KBM-7 (cell line): ENCODE data around the gene THADA.
A peak's percentile ranks its signal among the peaks of the same experiment; 100 is the strongest.
"Not testable (repeated sequence)": the region's sequence is repeated elsewhere in the genome, so short reads cannot be mapped to it uniquely, and the experiment has no call there.

Experiments
- DNase-seq: peaks from one replicate; pipeline ENCODE4 v3.0.0-alpha.2; 2015
- in situ Hi-C: fragments of 300-500 bp; cut with MboI; formaldehyde crosslinking; loops from 2 replicates; pipeline ENCODE4 v1.14.3; 2020; ENCODE audit warnings: low sequenced_read_pairs, low pct_unique_long_range_greater_than_20kb, mixed read lengths

The THADA gene

DNA sequence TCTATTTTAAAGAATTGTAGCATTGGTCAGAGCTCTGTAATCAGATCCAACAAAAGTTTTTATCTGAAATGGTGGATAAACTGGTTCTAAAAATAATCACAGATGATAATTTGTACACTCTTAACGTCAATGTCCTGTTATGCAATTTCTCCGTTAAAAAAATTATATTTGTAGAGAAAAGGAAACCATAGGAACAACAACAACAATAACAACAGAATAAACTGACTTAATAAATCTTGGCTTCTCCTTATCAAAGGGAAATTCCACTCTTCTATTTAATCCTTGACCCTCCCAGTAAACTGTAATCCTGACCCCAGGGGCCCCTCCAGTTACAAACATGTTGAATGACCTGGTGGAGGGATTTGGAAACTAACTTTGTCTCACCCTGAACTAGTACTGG lies 290.8 kb downstream of the THADA start:
- DNase-seq: no peak
- in situ Hi-C loops: no loop called here

DNA sequence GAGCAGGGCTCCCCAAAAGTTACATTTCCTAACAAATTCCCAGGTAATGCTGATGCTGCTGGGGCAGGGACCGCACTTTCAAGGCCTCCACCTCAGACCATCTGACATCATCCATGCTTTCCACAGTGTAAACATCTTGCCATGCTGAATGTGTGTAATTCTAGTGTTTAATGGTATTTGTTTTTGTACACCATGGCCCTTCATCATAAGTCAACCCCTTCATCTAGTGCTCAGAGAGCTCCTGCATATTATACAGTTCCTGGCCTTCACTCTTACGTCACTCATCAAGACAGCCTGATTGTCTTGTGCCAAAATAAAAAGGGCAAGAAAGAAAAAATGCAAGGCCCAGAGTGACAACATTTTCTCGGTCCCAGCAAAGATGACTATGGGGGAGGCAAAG lies 291.9 kb downstream of the THADA start:
- no peak for DNase-seq
- in situ Hi-C loops: no loop called here

DNA sequence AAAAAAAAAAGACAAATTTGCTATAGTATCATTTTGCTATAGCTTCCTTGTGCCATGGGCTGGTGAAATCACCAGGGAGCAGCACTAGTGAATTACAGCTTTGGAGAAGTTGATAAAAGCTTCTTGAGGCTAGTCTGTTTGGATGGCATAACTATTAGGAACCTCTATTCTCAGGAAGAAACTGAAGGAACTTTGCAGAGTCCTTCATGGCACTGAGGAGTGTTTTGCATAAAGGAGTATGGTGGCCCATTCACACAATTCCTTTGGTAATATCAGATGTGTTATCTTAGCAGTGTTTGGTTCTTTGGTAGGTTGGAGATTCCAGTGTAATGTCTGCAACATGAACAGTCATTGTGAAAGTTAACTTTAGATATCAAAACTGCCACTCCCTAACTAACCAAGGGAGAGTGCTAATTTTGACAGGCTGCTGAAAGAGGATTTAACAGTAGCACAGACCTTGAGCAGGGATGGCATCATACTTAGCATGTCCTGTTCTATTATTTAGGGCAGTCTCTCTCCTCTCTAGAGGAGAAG lies 292.8 kb downstream of the THADA start:
- no peak for DNase-seq
- in situ Hi-C loops: no loop called here

DNA sequence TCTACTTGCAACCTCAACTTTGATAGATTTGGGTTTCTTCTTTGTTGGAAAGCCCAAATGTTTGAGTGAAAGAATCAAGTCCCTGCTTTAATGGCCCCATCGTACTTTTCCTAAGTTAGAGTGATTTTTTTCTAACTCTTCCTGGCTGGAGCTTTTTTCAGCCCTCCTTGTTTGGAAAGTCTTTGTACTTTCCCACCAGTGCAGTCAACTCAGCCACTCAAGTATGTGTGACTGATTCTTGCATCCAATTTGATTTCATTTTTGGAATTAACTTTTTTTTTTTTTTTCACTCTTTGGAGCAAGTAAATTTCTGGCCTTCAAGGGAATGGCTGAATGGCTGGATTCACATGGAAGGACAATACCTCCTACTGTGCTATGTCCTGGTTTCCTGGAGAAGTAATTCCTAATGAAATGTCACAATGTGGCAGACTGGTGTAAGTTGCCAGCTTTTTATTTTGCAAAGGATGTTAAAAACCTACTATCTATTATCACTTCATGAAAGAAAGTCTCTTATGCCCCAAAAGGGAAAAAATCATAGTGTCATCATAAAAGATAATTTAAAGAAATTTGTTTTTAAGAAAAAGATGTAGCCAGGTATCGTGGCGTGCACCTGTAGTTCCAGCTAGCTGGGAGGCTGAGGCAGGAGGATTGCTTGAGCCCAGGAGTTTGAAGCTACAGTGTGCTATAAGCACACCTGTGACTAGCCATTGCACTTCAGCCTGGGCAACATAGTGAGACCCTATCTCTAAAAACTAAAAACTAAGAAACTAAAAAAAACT lies 293.5 kb downstream of the THADA start:
- DNase-seq: no peak
- in situ Hi-C loops: no loop called here

DNA sequence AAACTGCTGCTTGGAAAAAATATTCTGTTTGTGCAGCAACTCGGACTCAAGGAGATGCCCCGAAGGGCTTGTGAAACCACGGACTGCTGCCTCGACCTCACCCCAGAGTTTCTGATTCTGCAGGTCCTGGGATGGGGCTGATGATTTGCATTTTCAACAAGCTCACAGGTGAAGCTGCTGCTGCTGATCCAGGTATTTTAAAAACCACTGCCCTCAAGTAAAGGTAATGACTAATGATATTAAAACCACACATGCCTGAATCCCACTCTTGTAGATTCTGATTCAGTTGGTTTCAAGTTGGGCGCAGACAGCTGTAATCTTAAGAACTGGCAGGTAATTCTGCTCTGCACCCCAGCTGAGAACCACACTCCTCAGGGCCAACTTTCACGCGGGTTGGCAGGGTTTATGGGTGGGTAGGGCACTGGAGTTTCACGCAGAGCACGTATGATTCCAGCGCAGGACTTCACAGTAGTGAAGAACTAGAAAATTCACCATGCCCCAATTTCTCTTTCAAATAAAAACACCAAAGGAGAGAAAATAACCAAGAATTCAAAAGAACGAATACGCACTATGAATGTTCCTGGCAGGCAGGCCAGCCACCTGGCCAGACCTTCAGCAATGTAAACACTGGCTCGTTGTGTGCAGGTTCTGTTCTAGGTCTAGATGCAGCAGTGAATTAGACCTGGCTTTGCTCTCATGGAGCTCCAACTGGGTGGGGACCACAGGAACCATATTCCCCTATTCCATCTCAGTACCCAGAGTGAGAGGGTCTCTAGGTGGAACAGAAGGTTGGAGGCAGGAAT lies 294.9 kb downstream of the THADA start:
- DNase-seq: no peak
- in situ Hi-C loops: no loop called here

DNA sequence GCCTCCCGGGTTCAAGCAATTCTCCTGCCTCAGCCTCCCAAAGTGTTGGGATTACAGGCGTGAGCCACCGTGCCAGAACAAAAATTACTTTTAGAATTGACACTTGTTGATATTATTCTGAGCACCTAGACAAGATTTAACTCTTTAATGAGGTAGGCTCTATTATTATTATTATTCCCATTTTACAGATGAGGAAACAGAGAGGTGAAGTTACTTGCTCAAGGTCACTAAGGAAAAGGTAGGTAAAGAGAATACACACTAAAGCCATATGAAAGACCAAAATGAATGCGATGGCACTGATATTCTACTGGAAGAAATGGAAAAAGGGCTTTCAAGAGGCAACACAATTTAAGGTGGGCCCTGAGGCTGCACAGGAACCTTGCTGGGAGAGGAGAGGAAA lies 295.6 kb downstream of the THADA start:
- DNase-seq: no peak
- in situ Hi-C loops: no loop called here

DNA sequence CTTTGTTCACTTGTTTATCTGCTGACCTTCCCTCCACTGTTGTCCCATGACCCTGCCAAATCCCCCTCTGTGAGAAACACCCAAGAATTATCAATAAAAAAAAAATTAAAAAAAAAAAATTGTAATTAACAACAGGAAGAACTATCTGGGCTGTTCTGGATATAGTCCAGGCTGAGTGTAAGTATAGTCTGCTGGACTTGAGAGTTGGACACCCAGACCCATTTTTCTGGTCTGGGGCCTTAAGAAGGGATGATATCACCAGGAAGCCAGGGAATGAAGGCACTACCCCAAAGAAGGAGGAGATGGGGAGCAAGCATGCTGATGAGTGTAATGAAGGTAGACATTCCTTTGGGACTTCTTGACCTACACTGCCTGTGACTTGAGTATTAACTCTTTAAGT lies 297.3 kb downstream of the THADA start:
- no peak for DNase-seq
- in situ Hi-C loops: no loop called here

DNA sequence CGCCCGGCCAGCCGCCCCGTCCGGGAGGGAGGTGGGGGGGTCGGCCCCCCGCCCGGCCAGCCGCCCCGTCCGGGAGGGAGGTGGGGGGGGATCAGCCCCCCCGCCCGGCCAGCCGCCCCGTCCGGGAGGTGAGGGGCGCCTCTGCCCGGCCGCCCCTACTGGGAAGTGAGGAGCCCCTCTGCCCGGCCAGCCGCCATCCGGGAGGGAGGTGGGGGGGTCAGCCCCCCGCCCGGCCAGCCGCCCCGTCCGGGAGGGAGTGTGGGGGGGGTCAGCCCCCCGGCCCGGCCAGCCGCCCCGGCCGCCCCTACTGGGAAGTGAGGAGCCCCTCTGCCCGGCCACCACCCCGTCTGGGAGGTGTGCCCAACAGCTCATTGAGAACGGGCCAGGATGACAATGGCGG lies 298.1 kb downstream of the THADA start:
- in situ Hi-C loops: not testable (repeated sequence)

DNA sequence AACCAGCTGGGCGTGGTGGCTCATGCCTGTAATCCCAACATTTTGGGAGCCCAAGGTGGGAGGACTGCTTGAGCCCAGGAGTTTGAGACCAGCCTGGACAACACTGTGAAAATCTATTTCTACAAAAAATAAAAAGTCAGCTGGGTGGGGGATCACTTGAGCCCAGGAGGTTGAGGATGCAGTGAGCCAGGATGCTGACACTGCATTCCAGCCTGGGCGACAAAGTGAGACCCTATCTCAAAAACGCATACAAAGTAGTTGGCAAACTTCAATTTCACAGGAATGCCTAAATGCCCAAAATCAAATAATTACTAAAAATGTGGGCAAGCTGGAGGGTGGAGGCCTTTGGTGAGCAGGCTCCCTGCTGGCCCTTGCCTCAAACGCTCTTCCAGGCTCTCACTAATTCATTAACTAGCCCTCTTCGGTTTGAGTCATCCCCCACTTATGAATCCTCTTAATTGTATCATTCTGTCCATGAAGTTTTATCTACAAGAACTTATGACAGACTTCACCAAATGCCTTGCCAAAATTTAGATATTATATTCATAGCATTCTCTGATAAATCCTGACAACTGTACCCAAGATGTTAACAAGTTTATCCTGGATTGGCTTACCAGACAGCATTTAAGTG lies 300.8 kb downstream of the THADA start:
- in situ Hi-C loops: no loop called here
- no peak for DNase-seq

More for the DNA sequence above, 298.1 kb downstream of the THADA start:
- DNase-seq: not testable (repeated sequence)

DNA sequence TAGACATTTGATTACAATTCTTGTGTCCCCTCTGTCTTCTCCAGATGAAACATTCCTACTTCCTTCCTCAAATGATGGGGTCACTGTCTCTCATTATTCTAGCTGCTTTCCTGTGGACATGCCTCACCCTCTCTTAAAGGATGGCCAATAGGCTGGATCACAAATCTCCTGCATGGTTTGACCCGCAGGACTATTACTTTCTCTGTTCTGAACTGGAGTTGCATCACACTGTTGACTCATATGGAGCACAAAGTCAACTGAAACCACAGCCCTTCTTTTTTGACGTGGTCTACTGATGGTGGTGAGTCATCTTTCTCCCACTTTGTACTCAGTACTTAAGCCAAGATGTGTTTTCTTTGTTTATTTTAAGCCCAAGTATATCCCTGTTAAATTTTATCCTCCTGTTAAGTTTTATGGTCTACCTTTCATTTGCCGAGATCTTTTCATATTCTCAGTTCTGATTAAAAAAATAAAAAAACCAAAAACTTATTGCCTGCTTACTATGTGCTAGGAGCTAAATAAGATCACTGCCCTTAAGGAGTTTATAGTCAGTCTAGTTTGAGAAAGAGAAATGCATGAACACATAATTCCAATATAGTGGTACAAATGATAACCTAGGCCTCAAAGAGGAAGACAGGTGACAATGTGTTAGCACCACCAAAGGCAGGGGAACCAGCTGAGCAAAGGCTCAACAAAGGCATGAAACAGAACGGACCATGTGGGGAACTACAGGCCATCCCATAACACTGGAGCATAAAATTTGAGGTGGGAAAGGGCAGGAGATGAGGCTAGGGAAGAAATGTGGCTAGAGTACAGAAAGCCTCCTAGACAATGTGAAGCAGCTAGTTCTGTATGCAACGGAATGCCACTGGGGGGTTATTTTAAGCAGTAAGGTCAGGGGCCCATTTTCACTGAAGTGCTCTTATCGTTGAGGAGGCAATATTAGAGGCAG lies 301.8 kb downstream of the THADA start:
- in situ Hi-C loops: no loop called here
- peak; percentile 81 for DNase-seq

DNA sequence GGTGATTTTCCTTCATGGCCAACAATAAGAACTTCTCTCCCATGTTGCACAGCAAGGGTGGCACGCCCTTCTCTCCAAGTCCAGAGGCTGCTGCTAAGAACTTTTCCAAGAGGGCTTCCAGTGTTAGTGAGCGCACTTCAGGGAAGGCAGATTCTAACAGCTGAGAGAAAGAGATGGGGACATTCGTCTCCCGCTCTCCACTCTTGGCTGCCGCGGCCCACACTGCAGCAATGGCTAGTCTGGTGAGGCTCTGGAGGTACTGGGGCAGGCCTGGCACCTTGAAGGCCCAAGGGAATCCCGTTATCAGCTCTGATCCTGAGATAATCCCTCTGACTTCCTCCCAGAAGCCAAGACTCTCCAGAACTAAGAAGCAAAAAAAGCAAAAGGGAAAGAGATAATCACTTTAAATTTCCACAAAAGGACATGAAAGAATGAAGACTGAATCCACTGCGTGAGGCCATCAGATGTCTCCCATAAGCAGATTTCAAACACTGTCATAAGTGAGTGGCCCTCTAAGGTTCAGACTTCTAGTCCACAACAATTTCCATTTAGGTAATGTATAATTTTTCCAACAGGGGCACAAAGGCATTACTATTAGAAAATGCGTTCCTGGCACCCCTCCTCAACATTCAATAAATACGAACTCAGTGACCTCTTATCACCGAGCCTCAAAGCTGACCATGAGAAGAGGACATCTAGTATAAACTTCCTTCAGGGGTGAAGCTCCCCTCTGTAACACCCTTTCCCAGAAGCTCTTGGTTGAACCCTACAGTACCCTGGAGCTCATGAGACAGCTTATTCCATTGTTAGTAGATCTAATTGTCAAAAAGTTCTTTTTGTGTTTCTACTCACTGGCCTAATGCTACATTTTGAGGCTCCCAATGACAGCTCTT lies 302.7 kb downstream of the THADA start:
- in situ Hi-C loops: no loop called here
- DNase-seq: no peak

DNA sequence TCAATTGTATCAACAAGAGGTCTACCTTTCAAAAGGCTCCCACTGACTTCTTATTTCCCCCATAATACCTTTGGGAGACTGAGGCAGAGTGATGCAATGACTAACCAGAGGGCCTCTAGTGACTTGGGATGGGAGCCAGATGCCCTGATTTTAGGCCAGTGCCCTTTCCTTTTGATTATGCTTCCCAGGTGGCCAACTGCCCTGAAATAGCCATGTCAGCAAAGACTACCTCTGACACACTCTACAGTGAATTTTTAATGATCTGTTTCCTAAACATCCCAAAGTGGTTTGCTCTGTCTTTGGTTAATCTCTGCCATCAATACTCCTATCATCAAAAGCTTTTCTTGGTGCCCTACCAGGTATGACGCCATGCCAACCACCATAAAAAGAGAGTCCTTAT lies 303.5 kb downstream of the THADA start:
- DNase-seq: no peak
- in situ Hi-C loops: no loop called here

DNA sequence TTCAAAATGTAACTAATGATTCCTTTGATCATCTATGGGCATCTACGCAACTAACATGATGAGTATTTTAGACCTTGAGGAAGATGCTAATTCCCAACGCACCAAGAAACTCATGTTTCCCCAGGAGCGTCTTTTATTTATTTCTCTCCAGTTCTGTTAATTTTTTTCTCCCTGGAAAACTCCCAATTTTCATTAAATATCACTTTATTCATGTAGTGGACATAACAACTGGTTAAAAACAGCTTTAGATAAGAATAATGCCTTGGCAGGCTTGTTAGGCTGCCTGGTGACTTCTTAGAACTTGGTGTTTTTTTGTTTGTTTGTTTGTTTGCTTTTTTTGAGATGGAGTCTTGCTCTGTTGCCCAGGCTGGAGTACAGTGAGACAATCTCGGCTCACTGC lies 306.5 kb downstream of the THADA start:
- DNase-seq: no peak
- in situ Hi-C loops: no loop called here

DNA sequence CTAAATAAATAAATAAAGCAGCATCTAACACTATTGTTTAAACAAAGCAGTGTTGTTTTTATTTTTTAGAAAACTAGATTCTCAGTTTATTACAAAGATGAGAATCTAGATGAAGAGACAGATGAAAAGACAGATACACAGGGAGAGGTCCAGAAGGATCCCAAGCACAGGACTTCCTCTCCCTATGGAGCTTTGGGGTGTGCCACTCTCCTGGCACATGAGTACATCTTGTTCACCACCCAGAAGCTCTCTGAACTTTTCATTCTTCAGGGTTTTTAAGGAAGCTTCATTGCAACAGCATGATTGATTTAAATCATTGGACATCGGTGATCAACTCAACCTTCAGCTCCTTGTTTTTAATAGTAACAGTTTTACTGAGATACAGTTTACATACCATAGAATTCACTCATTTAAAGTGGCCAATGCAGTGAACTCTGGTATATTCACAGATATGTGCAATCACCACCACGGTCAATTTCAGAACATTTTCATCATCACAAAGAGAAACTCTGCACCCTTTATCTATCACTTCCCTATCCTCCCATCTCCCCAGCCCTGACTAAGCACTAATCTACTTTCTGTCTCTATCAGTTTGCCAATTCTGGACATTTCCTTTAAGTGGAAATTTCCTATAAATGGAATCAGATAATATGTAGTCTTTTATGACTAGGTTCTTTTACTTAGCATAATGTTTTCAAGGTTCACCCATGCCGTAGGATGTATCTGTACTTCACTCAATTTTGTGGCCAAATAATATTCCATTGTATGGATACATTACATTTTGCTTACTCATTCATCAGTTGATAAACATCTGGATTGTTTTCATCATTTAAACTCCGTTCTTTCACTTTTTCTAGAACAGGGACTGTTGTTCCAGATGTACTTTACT lies 307.2 kb downstream of the THADA start:
- in situ Hi-C loops: no loop called here
- no peak for DNase-seq

DNA sequence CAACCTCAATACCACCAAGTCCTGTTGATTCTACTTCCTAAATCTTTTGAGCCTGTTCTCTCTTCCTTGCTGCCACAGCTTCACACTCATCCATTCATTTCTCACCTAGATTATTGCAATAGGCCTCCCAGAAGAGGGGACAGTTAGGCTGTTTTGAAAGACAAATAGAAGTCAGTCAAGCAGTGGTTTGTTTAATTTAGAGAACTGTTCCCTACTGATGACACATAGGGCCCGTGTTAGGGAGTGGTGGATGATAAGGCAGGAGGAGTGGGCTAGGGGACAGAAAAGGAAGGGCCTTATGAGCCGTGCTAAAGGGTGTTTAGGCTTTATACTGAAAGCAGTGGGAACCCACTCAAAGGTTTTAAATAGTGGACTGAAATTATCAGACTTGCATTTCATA lies 309.9 kb downstream of the THADA start:
- in situ Hi-C loops: no loop called here
- DNase-seq: no peak

DNA sequence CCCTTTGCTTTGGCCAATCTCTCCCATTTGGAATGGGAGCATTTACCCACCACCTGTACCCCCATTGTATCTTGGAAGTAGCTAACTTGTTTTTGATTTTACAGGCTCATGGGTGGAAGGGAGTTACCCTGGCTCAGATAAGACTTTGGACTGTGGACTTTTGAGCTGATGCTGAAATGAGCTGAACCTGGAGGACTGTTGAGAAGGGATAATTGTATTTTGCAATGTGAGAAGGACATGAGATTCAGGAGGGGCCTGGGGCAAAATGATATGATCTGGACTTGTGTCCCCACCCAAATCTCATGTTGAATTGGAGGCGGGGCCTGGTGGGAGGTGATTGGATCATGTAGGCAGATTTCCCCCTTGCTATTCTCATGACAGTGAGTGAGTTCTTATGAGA lies 310.9 kb downstream of the THADA start:
- no peak for DNase-seq
- in situ Hi-C loops: no loop called here

DNA sequence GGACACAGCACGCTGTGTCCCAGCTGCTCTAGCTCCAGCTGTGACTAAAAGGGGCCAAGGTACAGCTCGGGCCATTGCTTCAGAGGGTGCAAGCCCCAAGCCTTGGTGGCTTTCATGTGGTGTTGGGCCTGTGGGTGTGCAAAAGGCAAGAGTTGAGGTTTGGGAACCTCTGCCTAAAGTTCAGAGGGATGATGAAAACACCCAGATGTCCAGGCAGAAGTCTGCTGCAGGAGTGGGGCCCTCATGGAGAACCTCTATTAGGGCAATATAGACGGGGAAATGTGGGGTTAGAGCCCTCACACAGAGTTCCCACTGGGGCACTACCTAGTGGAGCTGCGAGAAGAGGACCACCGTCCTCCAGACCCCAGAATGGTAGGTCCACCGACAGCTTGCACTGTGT lies 311.5 kb downstream of the THADA start:
- in situ Hi-C loops, DNase-seq: not testable (repeated sequence)
